Large intestine (tissue), 3 donors: Measurements from ENCODE around the gene ST8SIA6. TPM values are rescaled to one million over a fixed set of nuclear protein-coding genes. Genes with fewer than 3 reads are reported as not detected.
A peak's percentile ranks its signal among the peaks of the same experiment; 100 is the strongest.
"Not testable (repeated sequence)": the region's sequence is repeated elsewhere in the genome, so short reads cannot be mapped to it uniquely, and the experiment has no call there.

Experiments
- DNase-seq, 2 donors: peaks; one replicate each; pipeline versions ENCODE4 v3.0.0 to v3.0.0-alpha.2; 2013
- H3K27ac ChIP-seq: one replicate; pipeline ENCODE4 v1.5.1; 2013; ENCODE audit warnings: low read length
- H3K27me3 ChIP-seq: 2 replicates; pipeline ENCODE4 v1.6.1; 2013; ENCODE audit warnings: low read length; ENCODE audit not compliant: control insufficient read depth, insufficient read depth
- H3K36me3 ChIP-seq: 2 replicates; pipeline ENCODE4 v1.6.1; 2013; ENCODE audit warnings: low read length; ENCODE audit not compliant: control insufficient read depth, insufficient read depth
- H3K4me1 ChIP-seq: one replicate; pipeline ENCODE4 v1.6.1; 2013; ENCODE audit warnings: low read length; ENCODE audit not compliant: control insufficient read depth, insufficient read depth
- H3K4me3 ChIP-seq: one replicate; pipeline ENCODE4 v1.5.1; 2013; ENCODE audit warnings: low read length
- H3K9me3 ChIP-seq: one replicate; pipeline ENCODE4 v1.6.1; 2013; ENCODE audit warnings: mild to moderate bottlenecking, low read depth, low read length, moderate library complexity; ENCODE audit not compliant: control insufficient read depth
- WGBS: methylation state at CpG from one replicate; pipeline ENCODE4 v1.1.5; 2013; ENCODE audit warnings: low lambda C conversion rate; ENCODE audit not compliant: insufficient coverage; 5-methylcytosine and 5-hydroxymethylcytosine counted together
- polyA plus RNA-seq: library from polyadenylated mRNA; unstranded; fragments of 120-200 nt; gene quantifications from one replicate; pipeline ENCODE4 v1.2.1, GENCODE V29; 2013

The ST8SIA6 gene
- polyA plus RNA-seq, 1 donor, result 3.0 TPM

- WGBS, result 100% methylated on average over 2 of the region's 2 CpGs
- not testable (repeated sequence) for H3K4me1 ChIP-seq, H3K27ac ChIP-seq, H3K27me3 ChIP-seq, H3K9me3 ChIP-seq, H3K36me3 ChIP-seq, DNase-seq, H3K4me3 ChIP-seq
Observed at GRCh38 chr10:17436578-17436977, 17.8 kb downstream of the ST8SIA6 start.

- no peak for DNase-seq
- no peaks in the 10 kb centered on the region for H3K27me3 ChIP-seq
- H3K4me3 ChIP-seq, result no peak overlapping the region
- H3K36me3 ChIP-seq, result no peaks in the 10 kb centered on the region
- no CpG with 5 or more reads among the region's 4 CpGs for WGBS
- peaks cover 9% of the 10 kb centered on the region for H3K4me1 ChIP-seq
- no peak overlapping the region for H3K27ac ChIP-seq
- no peaks in the 10 kb centered on the region for H3K9me3 ChIP-seq
Observed at GRCh38 chr10:17435953-17436352, 18.4 kb downstream of the ST8SIA6 start.

GRCh38 chr10:17435187-17435586 is 19.2 kb downstream of the ST8SIA6 start:
- no peaks in the 10 kb centered on the region for H3K36me3 ChIP-seq
- no peak overlapping the region for H3K4me3 ChIP-seq
- H3K9me3 ChIP-seq, result no peaks in the 10 kb centered on the region
- no peak for DNase-seq
- H3K27ac ChIP-seq, result no peak overlapping the region
- no peaks in the 10 kb centered on the region for H3K27me3 ChIP-seq
- H3K4me1 ChIP-seq, result peaks cover 9% of the 10 kb centered on the region

GRCh38 chr10:17432723-17433122 is 21.7 kb downstream of the ST8SIA6 start:
- H3K36me3 ChIP-seq, result no peaks in the 10 kb centered on the region
- H3K4me1 ChIP-seq, result peaks cover 9% of the 10 kb centered on the region
- H3K27me3 ChIP-seq, result no peaks in the 10 kb centered on the region
- DNase-seq, result no peak
- H3K9me3 ChIP-seq, result no peaks in the 10 kb centered on the region
- no peak overlapping the region for H3K27ac ChIP-seq
- 80% methylated on average over 1 of the region's 6 CpGs for WGBS
- no peak overlapping the region for H3K4me3 ChIP-seq

GRCh38 chr10:17431871-17432311 is 22.5 kb downstream of the ST8SIA6 start:
- WGBS, result 88% methylated on average over 5 of the region's 7 CpGs
- no peaks in the 10 kb centered on the region for H3K36me3 ChIP-seq
- peaks cover 9% of the 10 kb centered on the region for H3K4me1 ChIP-seq
- H3K27ac ChIP-seq, result no peak overlapping the region
- H3K27me3 ChIP-seq, result no peaks in the 10 kb centered on the region
- H3K4me3 ChIP-seq, result no peak overlapping the region
- no peak for DNase-seq
- no peaks in the 10 kb centered on the region for H3K9me3 ChIP-seq

- 20% methylated on average over 2 of the region's 7 CpGs for WGBS
- no peaks in the 10 kb centered on the region for H3K9me3 ChIP-seq
- DNase-seq, result peak; percentile 40 to 53
- no peaks in the 10 kb centered on the region for H3K36me3 ChIP-seq
- H3K4me3 ChIP-seq, result no peak overlapping the region
- H3K4me1 ChIP-seq, result peaks cover 9% of the 10 kb centered on the region
- H3K27ac ChIP-seq, result no peak overlapping the region
- H3K27me3 ChIP-seq, result no peaks in the 10 kb centered on the region
Observed at GRCh38 chr10:17430647-17431355, 23.6 kb downstream of the ST8SIA6 start.

GRCh38 chr10:17429490-17429889 is 24.9 kb downstream of the ST8SIA6 start:
- H3K4me1 ChIP-seq, result peaks cover 1% of the 10 kb centered on the region
- H3K27me3 ChIP-seq, result no peaks in the 10 kb centered on the region
- H3K36me3 ChIP-seq, result no peaks in the 10 kb centered on the region
- DNase-seq, result no peak
- H3K9me3 ChIP-seq, result no peaks in the 10 kb centered on the region
- 100% methylated on average over 1 of the region's 6 CpGs for WGBS
- H3K4me3 ChIP-seq, result no peak overlapping the region
- H3K27ac ChIP-seq, result no peak overlapping the region

GRCh38 chr10:17428351-17429097 is 25.9 kb downstream of the ST8SIA6 start:
- H3K4me3 ChIP-seq, result no peak overlapping the region
- no peaks in the 10 kb centered on the region for H3K9me3 ChIP-seq
- 94% methylated on average over 5 of the region's 17 CpGs for WGBS
- H3K27me3 ChIP-seq, result no peaks in the 10 kb centered on the region
- H3K4me1 ChIP-seq, result no peaks in the 10 kb centered on the region
- H3K27ac ChIP-seq, result no peak overlapping the region
- H3K36me3 ChIP-seq, result no peaks in the 10 kb centered on the region
- DNase-seq, result no peak

GRCh38 chr10:17427666-17428350 is 26.6 kb downstream of the ST8SIA6 start:
- no peaks in the 10 kb centered on the region for H3K4me1 ChIP-seq
- H3K27ac ChIP-seq, result no peak overlapping the region
- H3K36me3 ChIP-seq, result no peaks in the 10 kb centered on the region
- 75% methylated on average over 2 of the region's 6 CpGs for WGBS
- no peaks in the 10 kb centered on the region for H3K9me3 ChIP-seq
- H3K27me3 ChIP-seq, result no peaks in the 10 kb centered on the region
- no peak for DNase-seq
- no peak overlapping the region for H3K4me3 ChIP-seq

GRCh38 chr10:17427201-17427600 is 27.2 kb downstream of the ST8SIA6 start:
- no CpG with 5 or more reads among the region's 3 CpGs for WGBS
- no peaks in the 10 kb centered on the region for H3K27me3 ChIP-seq
- no peaks in the 10 kb centered on the region for H3K36me3 ChIP-seq
- no peak overlapping the region for H3K4me3 ChIP-seq
- no peak for DNase-seq
- no peaks in the 10 kb centered on the region for H3K4me1 ChIP-seq
- no peaks in the 10 kb centered on the region for H3K9me3 ChIP-seq
- no peak overlapping the region for H3K27ac ChIP-seq
